ENCODE results near the gene SEPTIN3. TPM values are rescaled to one million over a fixed set of nuclear protein-coding genes. Genes with fewer than 3 reads are reported as not detected.

Gene SEPTIN3
- total and polyA plus RNA-seq, 8 donors, result 0.99 to 2.0 (median 1.5) TPM

DNA sequence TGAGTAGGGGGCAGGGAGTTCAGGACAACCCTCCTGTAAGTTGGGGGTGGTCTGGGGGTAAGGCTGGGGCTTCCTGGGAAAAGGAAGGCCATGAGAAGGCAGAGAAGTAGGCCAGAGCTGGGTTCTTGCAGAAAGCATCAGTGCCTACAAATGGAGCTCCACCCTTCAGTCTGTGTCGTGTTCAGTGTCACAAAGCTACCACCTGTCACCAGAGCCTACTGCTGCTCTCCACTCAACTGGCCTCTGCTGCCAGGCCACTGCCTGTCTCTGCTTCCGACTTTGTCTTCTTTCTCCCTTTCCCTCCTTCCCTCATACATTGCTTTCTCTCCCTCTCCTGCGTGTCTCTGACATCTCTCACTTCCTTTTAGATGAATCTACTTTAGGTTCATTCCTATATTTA, 26.0 kb downstream of the SEPTIN3 start:
- H3K27ac ChIP-seq, result no peak overlapping the region
- TF ChIP-seq, protein P1, sequence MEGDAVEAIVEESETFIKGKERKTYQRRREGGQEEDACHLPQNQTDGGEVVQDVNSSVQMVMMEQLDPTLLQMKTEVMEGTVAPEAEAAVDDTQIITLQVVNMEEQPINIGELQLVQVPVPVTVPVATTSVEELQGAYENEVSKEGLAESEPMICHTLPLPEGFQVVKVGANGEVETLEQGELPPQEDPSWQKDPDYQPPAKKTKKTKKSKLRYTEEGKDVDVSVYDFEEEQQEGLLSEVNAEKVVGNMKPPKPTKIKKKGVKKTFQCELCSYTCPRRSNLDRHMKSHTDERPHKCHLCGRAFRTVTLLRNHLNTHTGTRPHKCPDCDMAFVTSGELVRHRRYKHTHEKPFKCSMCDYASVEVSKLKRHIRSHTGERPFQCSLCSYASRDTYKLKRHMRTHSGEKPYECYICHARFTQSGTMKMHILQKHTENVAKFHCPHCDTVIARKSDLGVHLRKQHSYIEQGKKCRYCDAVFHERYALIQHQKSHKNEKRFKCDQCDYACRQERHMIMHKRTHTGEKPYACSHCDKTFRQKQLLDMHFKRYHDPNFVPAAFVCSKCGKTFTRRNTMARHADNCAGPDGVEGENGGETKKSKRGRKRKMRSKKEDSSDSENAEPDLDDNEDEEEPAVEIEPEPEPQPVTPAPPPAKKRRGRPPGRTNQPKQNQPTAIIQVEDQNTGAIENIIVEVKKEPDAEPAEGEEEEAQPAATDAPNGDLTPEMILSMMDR (IDR thresholded peaks at IDR 0.05), result no peak
- DNase-seq, result no peak

DNA sequence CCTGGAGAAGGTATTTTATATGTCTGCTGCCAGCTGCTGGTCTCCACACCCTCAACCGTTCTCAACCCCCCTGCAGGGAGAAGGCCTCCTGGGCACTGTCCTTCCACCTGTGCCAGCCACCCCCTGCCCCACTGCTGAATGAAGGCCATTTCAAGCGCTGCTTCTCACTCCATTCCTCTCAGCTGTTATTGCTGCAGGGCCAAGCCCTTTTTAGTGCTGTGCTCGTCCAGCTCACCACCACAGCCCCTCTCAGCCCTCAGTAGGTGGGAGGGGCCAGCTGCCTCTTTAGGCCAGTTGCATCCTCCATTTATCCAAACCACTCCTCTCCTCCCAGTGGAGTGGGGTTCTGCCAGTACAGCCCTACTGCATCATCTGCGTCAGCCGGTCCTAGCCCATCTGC, 27.6 kb downstream of the SEPTIN3 start:
- Histone ChIP-seq H3K27me3 (no peaks in the 10 kb centered on the region), H3K36me3 (peaks cover 0 to 6% of the 10 kb centered on the region in 2 donors), H3K4me3 (no peak overlapping the region), H3K4me1 (peaks cover 0 to 8% of the 10 kb centered on the region in 2 donors), H3K9me3 (no peaks in the 10 kb centered on the region), H3K27ac (no peak overlapping the region)
- intact Hi-C loops (cut with DNase I), result no loop called here
- no peak for ATAC-seq
- DNase-seq, result no peak
- TF ChIP-seq, protein P1 (IDR thresholded peaks at IDR 0.05), result no peak

More for the DNA sequence above, 26.0 kb downstream of the SEPTIN3 start:
- Histone ChIP-seq H3K4me1 (peaks cover 0 to 8% of the 10 kb centered on the region in 2 donors), H3K27me3 (no peaks in the 10 kb centered on the region), H3K9me3 (no peaks in the 10 kb centered on the region), H3K4me3 (no peak overlapping the region), H3K36me3 (no peaks in the 10 kb centered on the region)
- no peak for ATAC-seq
- intact Hi-C loops (cut with DNase I), result no loop called here

DNA sequence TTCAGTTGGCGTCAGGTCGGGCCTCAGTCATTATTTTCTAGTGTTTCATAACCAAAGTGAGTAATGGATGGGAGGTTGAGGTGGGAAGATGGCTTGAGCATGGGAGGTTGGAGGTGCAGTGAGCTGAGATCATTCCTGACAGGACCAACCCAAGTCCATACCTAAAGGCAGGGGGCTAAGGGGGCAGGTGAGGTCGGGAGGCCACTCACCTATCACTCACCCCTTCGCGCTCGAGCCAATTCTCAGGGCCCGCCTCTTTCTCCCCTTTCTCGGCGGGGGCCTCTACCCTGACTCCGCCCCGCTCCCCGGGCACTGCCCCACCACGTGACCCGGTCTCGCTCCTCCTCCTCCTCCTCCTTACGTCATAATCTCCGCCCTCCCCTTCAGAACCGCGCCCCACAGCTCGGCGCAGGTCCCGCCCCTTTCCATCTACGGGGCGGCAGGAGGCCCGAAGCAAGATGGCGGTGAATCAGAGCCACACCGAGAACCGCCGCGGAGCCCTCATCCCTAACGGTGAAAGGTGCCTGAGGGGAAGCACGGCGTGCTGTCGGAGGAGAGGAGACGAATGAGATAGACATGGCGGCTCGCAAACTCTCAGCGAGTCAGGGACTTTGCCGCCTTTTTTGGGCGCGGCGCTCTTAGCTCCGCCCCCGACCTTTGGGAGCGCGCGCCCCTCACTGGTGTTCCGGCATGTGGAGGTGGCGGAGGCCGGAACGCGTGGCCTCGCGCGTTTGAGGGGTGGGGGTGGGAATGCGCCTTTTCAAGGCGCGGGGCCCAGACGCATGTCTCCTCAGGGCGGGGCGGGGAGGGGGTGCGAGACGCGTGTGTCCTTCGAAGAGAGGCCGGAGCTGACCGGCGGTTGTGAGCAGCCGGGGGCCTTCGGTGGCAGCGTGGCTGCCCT, 29.4 kb downstream of the SEPTIN3 start, which contains the start of gene WBP2NL:
WBP2NL (plus strand) TSS at position 428 of the 901 bp plus-strand sequence; CDS start at position 459, 31 bp downstream.
- Histone ChIP-seq H3K4me1 (peaks cover 0 to 8% of the 10 kb centered on the region in 2 donors), H3K27me3 (no peaks in the 10 kb centered on the region), H3K9me3 (no peaks in the 10 kb centered on the region), H3K27ac (peak within 1 kb of the TSS in 1 of 2 donors; percentile 60), H3K4me3 (peak within 1 kb of the TSS; percentile 54 to 59), H3K36me3 (peaks cover 0 to 7% of the 10 kb centered on the region in 2 donors)
- peak; percentile 49 to 95 (median 82) for DNase-seq
- TF ChIP-seq, protein P1 (IDR thresholded peaks at IDR 0.05), result no peak
- ATAC-seq, result peak; percentile 98
- intact Hi-C loops (cut with DNase I), result no loop called here

DNA sequence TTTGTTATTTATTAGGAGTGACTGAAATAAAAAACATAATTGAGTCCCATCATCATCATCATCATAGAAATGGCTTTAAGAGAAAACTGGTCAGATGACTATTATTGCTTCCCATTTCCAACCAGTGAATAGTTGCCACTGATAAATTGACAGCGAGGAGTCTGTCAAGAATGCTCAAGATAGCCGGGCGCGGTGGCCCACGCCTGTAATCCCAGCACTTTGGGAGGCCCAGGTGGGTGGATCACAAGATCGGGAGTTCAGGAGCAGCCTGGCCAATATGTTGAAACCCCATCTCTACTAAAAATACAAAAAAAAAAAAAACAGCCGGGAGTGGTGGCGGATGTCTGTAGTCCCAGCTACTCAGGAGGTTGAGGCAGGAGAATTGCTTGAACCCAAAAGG, 31.2 kb downstream of the SEPTIN3 start:
- Histone ChIP-seq H3K9me3 (no peaks in the 10 kb centered on the region), H3K4me3 (no peak overlapping the region), H3K27ac (no peak overlapping the region), H3K4me1 (peaks cover 0 to 8% of the 10 kb centered on the region in 2 donors), H3K36me3 (peaks cover 0 to 7% of the 10 kb centered on the region in 2 donors), H3K27me3 (no peaks in the 10 kb centered on the region)
- TF ChIP-seq, protein P1 (IDR thresholded peaks at IDR 0.05), result no peak
- intact Hi-C loops (cut with DNase I), result no loop called here
- ATAC-seq (no peak), DNase-seq (no peak)

DNA sequence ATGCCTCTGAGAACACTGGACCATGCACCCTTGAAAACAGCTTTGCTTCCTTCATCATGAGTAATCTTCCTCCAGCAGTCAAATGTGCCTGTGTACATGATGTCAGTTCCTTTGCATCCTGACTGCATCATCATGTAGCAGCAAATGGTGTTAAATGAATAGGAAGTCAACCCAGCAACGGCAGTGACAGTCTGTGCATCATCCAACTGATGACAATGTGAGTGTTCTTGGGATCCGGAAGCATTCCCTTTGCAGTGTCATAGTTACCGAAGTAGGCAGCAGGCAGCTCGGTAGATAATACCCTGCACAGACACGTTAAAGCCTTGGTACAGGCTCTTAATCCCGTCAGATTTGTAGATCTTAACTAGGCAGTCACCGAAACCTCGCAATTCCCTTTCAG, 31.9 kb downstream of the SEPTIN3 start:
- TF ChIP-seq, protein P1 (IDR thresholded peaks at IDR 0.05), result no peak
- Histone ChIP-seq H3K4me1 (peaks cover 0 to 8% of the 10 kb centered on the region in 2 donors), H3K27me3 (no peaks in the 10 kb centered on the region), H3K4me3 (no peak overlapping the region), H3K27ac (no peak overlapping the region), H3K36me3 (peaks cover 0 to 7% of the 10 kb centered on the region in 2 donors), H3K9me3 (no peaks in the 10 kb centered on the region)
- intact Hi-C loops (cut with DNase I), result no loop called here
- DNase-seq (no peak), ATAC-seq (no peak)

Measured in left lung (tissue), 10 donors.